HG03135 (cell line): Measurements from ENCODE around the gene GRK2.

ENCODE experiments used
- ATAC-seq: cut with Tn5 transposase; IDR thresholded peaks from one replicate; pipeline ENCODE4 v1.9.1; 2021; ENCODE audit warnings: mild to moderate bottlenecking, moderate library complexity; ENCODE audit not compliant: unreplicated experiment

GRK2 gene

GRCh38 chr11:67280788-67281551 lies 14.7 kb downstream of the GRK2 start:
- no peak for ATAC-seq

DNA sequence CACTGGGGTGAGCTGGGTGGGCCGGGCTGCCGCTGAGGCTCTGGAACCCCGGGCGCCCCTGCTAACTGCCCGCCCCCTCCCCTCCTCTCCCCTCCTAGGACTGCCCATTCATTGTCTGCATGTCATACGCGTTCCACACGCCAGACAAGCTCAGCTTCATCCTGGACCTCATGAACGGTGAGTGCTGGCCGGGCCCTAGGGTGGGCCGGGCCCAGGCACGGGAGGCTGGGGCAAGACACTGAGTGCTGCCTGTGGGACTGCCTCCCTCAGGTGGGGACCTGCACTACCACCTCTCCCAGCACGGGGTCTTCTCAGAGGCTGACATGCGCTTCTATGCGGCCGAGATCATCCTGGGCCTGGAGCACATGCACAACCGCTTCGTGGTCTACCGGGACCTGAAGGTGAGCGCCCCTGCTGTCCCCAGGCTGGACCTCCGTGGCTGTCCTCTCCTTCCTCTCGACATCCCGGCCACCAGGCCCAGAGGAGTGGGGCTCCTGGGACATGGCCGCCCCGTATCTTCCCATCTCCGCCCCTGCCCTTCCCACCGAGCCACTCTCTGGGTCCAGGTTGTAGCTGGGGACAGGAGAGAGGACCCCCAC lies 15.4 kb downstream of the GRK2 start:
- no peak for ATAC-seq

DNA sequence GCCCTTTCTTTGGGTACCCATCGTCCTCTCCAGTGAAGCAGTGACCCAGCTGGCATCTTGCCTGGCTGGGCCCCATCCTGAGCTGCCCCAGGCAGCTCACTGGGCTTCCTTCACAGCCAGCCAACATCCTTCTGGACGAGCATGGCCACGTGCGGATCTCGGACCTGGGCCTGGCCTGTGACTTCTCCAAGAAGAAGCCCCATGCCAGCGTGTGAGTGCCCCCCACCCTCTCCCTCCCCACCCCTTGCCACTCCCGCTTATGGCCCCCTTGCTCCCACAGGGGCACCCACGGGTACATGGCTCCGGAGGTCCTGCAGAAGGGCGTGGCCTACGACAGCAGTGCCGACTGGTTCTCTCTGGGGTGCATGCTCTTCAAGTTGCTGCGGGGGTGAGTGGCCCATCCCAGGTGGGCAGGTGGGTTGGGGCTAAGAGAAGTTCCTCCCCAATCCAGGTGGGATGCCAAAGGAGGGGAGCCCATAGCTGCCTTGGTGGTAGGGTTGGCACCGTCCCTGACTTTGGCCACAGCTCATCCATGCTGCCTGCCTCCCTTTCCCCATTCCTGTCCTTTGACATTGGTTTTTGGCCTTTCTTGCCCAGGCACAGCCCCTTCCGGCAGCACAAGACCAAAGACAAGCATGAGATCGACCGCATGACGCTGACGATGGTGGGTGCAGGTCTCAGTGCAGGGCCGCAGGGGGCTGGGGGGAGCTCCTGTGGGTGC lies 16.0 kb downstream of the GRK2 start:
- ATAC-seq: no peak

- ATAC-seq: no peak
Measured at GRCh38 chr11:67282876-67283371, 16.7 kb downstream of the GRK2 start.

DNA sequence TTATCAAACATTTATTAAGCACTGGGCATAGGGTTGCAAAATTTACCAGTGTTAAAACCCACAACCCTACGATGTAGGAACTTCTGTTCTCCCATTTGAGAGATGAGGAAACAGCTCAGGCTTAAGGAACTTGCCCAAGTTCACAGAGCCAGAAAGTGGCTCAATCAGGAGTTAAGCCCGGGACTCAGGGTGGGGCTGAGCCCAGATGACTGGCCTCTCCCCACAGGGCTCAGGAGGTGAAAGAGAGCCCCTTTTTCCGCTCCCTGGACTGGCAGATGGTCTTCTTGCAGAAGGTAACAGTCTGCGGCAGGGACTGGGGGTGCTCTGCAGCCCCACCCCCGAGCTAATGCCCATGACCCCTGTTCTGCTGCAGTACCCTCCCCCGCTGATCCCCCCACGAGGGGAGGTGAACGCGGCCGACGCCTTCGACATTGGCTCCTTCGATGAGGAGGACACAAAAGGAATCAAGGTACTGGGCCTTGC lies 17.2 kb downstream of the GRK2 start:
- no peak for ATAC-seq

- no peak for ATAC-seq
Measured at GRCh38 chr11:67284811-67285540, 18.7 kb downstream of the GRK2 start.

DNA sequence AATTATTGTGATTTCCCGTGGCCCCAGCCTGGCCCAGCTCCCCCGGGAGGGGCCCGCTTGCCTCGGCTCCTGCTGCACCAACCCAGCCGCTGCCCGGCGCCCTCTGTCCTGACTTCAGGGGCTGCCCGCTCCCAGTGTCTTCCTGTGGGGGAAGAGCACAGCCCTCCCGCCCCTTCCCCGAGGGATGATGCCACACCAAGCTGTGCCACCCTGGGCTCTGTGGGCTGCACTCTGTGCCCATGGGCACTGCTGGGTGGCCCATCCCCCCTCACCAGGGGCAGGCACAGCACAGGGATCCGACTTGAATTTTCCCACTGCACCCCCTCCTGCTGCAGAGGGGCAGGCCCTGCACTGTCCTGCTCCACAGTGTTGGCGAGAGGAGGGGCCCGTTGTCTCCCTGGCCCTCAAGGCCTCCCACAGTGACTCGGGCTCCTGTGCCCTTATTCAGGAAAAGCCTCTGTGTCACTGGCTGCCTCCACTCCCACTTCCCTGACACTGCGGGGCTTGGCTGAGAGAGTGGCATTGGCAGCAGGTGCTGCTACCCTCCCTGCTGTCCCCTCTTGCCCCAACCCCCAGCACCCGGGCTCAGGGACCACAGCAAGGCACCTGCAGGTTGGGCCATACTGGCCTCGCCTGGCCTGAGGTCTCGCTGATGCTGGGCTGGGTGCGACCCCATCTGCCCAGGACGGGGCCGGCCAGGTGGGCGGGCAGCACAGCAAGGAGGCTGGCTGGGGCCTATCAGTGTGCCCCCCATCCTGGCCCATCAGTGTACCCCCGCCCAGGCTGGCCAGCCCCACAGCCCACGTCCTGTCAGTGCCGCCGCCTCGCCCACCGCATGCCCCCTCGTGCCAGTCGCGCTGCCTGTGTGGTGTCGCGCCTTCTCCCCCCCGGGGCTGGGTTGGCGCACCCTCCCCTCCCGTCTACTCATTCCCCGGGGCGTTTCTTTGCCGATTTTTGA lies 19.5 kb downstream of the GRK2 start:
- no peak for ATAC-seq

- ATAC-seq: no peak
Measured at GRCh38 chr11:67286621-67287333, 20.5 kb downstream of the GRK2 start.

GRCh38 chr11:67287355-67288197 lies 21.3 kb downstream of the GRK2 start:
- ATAC-seq: no peak

DNA sequence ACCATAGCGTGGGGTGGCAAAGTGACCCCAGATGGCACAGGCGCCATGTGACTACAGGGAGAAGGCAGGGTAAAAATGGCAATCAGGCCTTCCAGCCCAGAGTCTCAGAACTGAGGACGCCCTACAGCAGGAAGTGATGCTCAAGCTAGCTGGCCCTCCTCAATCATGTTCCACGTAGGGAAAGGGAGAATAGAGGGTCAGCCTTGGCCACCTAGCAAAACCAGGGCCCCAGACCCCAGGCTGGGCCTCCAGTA lies 21.9 kb downstream of the GRK2 start:
- no peak for ATAC-seq

DNA sequence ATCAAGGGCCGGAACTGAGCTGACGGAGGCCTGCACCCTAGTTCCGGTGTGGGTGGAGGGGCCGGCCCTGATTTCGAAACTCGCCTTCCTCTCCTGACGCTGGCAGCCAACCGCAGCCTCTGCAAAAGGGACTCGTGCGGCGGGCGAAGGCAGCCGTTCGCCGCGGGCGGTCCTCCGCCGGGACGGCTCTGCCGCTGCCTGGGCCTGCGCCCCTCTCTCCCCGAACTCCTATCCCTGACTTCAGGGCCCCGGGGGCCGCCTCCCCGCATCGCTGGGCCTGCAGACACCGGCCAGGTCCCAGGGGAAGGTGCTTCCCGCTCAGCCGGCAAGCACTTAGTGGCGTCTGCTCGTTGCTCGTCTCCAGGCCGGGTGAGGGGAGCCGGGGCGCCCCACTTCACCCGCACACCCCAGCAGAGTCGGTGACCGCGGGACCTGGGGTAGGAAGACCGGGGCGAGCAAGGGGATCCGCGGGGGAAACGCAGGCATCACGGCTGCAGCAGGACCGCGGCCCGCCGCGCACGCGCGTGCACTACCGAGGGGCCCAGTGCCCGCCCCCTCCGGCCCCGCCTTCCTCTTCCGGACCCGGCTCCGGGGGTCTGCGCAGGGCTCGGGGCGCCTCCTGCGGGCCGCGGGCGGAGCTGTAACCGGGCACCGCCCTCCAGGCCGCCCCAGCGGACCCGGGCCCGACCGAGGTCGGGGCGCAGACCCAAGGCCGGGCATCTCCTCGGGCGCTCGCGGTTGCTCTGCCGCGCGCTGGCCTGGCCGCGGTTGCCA lies 22.4 kb downstream of the GRK2 start:
- ATAC-seq: peak; percentile 56

- peak; percentile 32 for ATAC-seq
Measured at GRCh38 chr11:67289226-67289650, 23.0 kb downstream of the GRK2 start, which contains the start of gene ANKRD13D. ANKRD13D (plus strand) TSS chr11:67289303; CDS start chr11:67289461, 158 bp downstream.

- no peak for ATAC-seq
Measured at GRCh38 chr11:67289651-67290479, 23.6 kb downstream of the GRK2 start.

DNA sequence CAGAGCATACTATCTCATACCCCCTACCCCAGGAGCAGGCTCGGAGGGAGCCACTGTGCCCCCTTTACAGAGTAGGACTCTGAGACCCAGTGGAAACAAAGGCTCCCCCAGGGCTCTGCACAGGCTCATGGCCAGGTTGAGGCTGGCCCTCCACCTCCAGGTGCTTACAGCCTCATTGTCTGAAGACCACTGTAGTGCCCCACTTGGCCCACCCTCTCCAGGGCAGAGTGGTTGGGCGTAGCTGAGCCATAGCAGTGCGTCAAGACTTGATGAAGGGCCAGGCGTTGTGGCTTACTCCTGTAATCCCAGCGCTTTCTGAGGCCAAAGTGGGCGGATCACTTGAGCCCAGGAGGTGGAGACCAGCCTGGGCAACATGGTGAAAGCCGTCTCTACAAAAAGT lies 24.5 kb downstream of the GRK2 start:
- ATAC-seq: no peak

DNA sequence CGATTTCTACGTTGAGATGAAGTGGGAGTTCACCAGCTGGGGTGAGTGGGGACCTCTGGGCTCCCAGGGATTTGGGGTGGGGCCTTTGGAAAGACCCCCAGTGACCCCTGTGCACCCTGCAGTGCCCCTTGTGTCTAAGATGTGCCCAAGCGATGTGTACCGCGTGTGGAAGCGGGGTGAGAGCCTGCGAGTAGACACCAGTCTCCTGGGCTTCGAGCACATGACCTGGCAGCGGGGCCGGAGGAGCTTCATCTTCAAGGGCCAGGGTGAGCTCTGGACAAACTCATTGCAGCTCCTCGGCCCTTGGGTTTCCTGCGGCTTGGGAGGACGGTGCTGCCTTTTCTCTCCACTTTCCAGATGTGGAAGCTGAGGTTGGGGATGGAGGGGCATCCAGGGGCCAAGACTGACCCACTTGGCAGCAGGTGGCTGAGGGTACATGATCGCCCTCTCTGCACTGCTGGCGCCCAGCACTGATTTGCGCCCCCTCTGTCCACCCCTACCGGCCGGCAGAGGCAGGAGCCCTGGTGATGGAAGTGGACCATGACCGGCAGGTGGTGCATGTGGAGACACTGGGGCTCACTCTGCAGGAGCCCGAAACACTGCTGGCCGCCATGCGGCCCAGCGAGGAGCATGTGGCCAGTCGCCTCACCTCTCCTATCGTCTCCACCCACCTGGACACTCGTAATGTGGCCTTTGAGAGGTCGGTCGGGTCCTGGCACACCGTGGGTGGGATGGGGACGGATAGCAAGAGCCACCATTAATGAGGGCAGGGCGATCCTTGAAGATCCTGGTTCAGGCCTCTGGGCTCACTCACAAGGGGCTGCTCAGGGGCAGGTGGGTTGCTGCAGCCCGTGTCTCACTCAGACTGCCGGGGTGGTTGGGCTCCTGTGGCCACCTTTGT lies 25.5 kb downstream of the GRK2 start:
- no peak for ATAC-seq

GRCh38 chr11:67292671-67293070 lies 26.4 kb downstream of the GRK2 start:
- no peak for ATAC-seq
